GM18858 (cell line): ENCODE measurements around the gene CAMTA1.

ENCODE experiments used
- ATAC-seq: cut with Tn5 transposase; IDR thresholded peaks from one replicate; pipeline ENCODE4 v1.9.1; 2021; ENCODE audit not compliant: unreplicated experiment

The CAMTA1 gene

GRCh38 chr1:7534061-7534825 lies 749.0 kb downstream of the CAMTA1 start:
- ATAC-seq: no peak

- no peak for ATAC-seq
Measured at GRCh38 chr1:7535016-7535415, 749.8 kb downstream of the CAMTA1 start.

- ATAC-seq: no peak
Measured at GRCh38 chr1:7535934-7536878, 751.0 kb downstream of the CAMTA1 start.

GRCh38 chr1:7536891-7537591 lies 751.8 kb downstream of the CAMTA1 start:
- ATAC-seq: no peak

- ATAC-seq: no peak
Measured at GRCh38 chr1:7538033-7538432, 752.8 kb downstream of the CAMTA1 start.

GRCh38 chr1:7538849-7539768 lies 753.9 kb downstream of the CAMTA1 start:
- ATAC-seq: no peak

- no peak for ATAC-seq
Measured at GRCh38 chr1:7539769-7540175, 754.5 kb downstream of the CAMTA1 start.

- no peak for ATAC-seq
Measured at GRCh38 chr1:7540816-7541215, 755.6 kb downstream of the CAMTA1 start.

GRCh38 chr1:7541629-7542028 lies 756.4 kb downstream of the CAMTA1 start:
- ATAC-seq: no peak

- no peak for ATAC-seq
Measured at GRCh38 chr1:7543718-7544090, 758.5 kb downstream of the CAMTA1 start.

- no peak for ATAC-seq
Measured at GRCh38 chr1:7549277-7550161, 764.3 kb downstream of the CAMTA1 start.

GRCh38 chr1:7550261-7550865 lies 765.1 kb downstream of the CAMTA1 start:
- no peak for ATAC-seq

GRCh38 chr1:7550981-7551380 lies 765.7 kb downstream of the CAMTA1 start:
- ATAC-seq: no peak

- no peak for ATAC-seq
Measured at GRCh38 chr1:7551442-7551841, 766.2 kb downstream of the CAMTA1 start.

- no peak for ATAC-seq
Measured at GRCh38 chr1:7552402-7552801, 767.1 kb downstream of the CAMTA1 start.

- ATAC-seq: no peak
Measured at GRCh38 chr1:7553042-7553690, 767.9 kb downstream of the CAMTA1 start.

GRCh38 chr1:7554385-7555235 lies 769.4 kb downstream of the CAMTA1 start:
- ATAC-seq: no peak
